GM12878 (cell line): ENCODE measurements around the gene LCOR. TPM values are rescaled to one million over a fixed set of nuclear protein-coding genes. Genes with fewer than 3 reads are reported as not detected.

Source experiments
- ESRRA ChIP-seq: IDR thresholded peaks from 2 replicates; pipeline ENCODE4 v1.6.1; 2012; ENCODE audit warnings: mild to moderate bottlenecking, low read length, improper control_type of control experiment
- GATAD2B ChIP-seq: fragments of 450-650 bp; conservative IDR thresholded peaks from 2 replicates; pipeline ENCODE4 v1.6.1; 2017; ENCODE audit warnings: low read depth, mild to moderate bottlenecking, moderate library complexity
- IRF4 ChIP-seq: IDR thresholded peaks from 2 replicates; pipeline ENCODE4 v1.6.1; 2011; ENCODE audit warnings: low read depth, low read length
- LARP7 ChIP-seq: fragments of 450-650 bp; IDR thresholded peaks from 2 replicates; pipeline ENCODE4 v1.6.1; 2017; ENCODE audit warnings: mild to moderate bottlenecking
- RFX5 ChIP-seq: IDR thresholded peaks from 2 replicates; pipeline ENCODE4 v1.6.1; 2011; ENCODE audit warnings: low read depth, low read length, improper control_type of control experiment
- RUNX3 ChIP-seq: IDR thresholded peaks from 2 replicates; pipeline ENCODE4 v1.6.1; 2012; ENCODE audit warnings: low read length, inconsistent platforms
- SMAD5 ChIP-seq: IDR thresholded peaks from 2 replicates; pipeline ENCODE4 v1.6.1; 2016; ENCODE audit warnings: antibody characterized with exemption, low read depth
- SMARCA5 ChIP-seq: fragments of 450-650 bp; IDR thresholded peaks from 2 replicates; pipeline ENCODE4 v1.6.1; 2017; ENCODE audit warnings: mild to moderate bottlenecking
- TCF3 ChIP-seq: IDR thresholded peaks from 2 replicates; pipeline ENCODE4 v1.6.1; 2012; ENCODE audit warnings: low read depth, mild to moderate bottlenecking, low read length, borderline replicate concordance; ENCODE audit not compliant: insufficient read depth
- TCF7 ChIP-seq: IDR thresholded peaks from 2 replicates; pipeline ENCODE4 v1.6.1; 2014; ENCODE audit warnings: antibody characterized with exemption, borderline replicate concordance
- polyA plus RNA-seq, 11 experiments: library from polyadenylated mRNA; depleted of rRNA in 4 of 11; unstranded in 6 of 11; stranded (reverse) in 5 of 11; fragments of >200 nt; fragmentation: Nextera tagmentation in 4 of 11; fragmentation: Illumina TruSeq in 1 of 11; extraction: Ambion mirVana in 4 of 11; extraction: Trizol in 1 of 11; gene quantifications; 1 replicate in 1 of 11; 2 replicates in 10 of 11; pipeline versions ENCODE4 v1.2.1 to v1.2.3, GENCODE V29; 2011 to 2016; ENCODE audit warnings: inconsistent platforms in 2 of 11, missing spikeins in 2 of 11, low read depth in 1 of 11
- total RNA-seq, 4 experiments: library from RNA; depleted of rRNA in 3 of 4; stranded (reverse); fragments of >200 nt in 3 of 4; fragmentation: Illumina TruSeq in 1 of 4; extraction: Trizol in 1 of 4; gene quantifications; 2 replicates each; pipeline versions ENCODE4 v1.2.1 to v1.2.3, GENCODE V29; 2013 to 2021
- TF ChIP-seq, protein P1 (sequence below): IDR thresholded peaks from 2 replicates; pipeline ENCODE4 v1.6.1; 2012; ENCODE audit warnings: improper control_type of control experiment, low read depth, low read length; ENCODE audit not compliant: insufficient replicate concordance
- TF ChIP-seq, protein P2 (sequence below): fragments of 450-650 bp; IDR thresholded peaks from 2 replicates; pipeline ENCODE4 v1.6.1; 2017; ENCODE audit warnings: mild to moderate bottlenecking
- TF ChIP-seq, protein P3 (sequence below): fragments of 450-650 bp; IDR thresholded peaks from 2 replicates; pipeline ENCODE4 v1.6.1; 2018; ENCODE audit warnings: mild to moderate bottlenecking, low read depth, moderate library complexity; ENCODE audit not compliant: partially characterized antibody

The LCOR gene
- total and polyA plus RNA-seq, 10 of the 15 experiments (the other 5 are each of a cell fraction or from before 2014, with no cell fraction given), result 1.6 to 22.0 (median 13.2) TPM

DNA sequence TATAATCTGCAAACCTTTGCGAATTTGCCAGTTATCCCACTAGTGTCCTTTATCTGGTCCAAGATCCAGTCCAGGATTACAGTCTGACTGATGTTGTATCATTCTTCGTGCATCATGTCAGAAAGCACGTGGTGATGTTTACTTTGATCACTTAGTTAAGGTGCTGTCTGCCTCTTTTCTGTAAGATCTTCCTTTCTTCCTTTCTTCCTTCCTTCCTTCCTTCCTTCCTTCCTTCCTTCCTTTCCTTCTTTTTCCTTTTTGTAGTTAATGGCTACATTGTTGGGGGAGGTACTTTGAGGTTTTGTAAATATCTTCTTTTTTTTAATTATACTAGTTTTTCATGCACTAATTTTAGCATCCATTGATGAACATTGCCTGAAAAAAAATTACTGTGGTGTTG, 80.3 kb downstream of the LCOR start (continued):
- TF ChIP-seq, protein P1, sequence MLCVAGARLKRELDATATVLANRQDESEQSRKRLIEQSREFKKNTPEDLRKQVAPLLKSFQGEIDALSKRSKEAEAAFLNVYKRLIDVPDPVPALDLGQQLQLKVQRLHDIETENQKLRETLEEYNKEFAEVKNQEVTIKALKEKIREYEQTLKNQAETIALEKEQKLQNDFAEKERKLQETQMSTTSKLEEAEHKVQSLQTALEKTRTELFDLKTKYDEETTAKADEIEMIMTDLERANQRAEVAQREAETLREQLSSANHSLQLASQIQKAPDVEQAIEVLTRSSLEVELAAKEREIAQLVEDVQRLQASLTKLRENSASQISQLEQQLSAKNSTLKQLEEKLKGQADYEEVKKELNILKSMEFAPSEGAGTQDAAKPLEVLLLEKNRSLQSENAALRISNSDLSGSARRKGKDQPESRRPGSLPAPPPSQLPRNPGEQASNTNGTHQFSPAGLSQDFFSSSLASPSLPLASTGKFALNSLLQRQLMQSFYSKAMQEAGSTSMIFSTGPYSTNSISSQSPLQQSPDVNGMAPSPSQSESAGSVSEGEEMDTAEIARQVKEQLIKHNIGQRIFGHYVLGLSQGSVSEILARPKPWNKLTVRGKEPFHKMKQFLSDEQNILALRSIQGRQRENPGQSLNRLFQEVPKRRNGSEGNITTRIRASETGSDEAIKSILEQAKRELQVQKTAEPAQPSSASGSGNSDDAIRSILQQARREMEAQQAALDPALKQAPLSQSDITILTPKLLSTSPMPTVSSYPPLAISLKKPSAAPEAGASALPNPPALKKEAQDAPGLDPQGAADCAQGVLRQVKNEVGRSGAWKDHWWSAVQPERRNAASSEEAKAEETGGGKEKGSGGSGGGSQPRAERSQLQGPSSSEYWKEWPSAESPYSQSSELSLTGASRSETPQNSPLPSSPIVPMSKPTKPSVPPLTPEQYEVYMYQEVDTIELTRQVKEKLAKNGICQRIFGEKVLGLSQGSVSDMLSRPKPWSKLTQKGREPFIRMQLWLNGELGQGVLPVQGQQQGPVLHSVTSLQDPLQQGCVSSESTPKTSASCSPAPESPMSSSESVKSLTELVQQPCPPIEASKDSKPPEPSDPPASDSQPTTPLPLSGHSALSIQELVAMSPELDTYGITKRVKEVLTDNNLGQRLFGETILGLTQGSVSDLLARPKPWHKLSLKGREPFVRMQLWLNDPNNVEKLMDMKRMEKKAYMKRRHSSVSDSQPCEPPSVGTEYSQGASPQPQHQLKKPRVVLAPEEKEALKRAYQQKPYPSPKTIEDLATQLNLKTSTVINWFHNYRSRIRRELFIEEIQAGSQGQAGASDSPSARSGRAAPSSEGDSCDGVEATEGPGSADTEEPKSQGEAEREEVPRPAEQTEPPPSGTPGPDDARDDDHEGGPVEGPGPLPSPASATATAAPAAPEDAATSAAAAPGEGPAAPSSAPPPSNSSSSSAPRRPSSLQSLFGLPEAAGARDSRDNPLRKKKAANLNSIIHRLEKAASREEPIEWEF, result no peak
- no peak for TF ChIP-seq ESRRA
- no peak for TF ChIP-seq LARP7
- TF ChIP-seq TCF3, result no peak
- TF ChIP-seq TCF7, result no peak
- no peak for TF ChIP-seq RFX5
- TF ChIP-seq, protein P2, sequence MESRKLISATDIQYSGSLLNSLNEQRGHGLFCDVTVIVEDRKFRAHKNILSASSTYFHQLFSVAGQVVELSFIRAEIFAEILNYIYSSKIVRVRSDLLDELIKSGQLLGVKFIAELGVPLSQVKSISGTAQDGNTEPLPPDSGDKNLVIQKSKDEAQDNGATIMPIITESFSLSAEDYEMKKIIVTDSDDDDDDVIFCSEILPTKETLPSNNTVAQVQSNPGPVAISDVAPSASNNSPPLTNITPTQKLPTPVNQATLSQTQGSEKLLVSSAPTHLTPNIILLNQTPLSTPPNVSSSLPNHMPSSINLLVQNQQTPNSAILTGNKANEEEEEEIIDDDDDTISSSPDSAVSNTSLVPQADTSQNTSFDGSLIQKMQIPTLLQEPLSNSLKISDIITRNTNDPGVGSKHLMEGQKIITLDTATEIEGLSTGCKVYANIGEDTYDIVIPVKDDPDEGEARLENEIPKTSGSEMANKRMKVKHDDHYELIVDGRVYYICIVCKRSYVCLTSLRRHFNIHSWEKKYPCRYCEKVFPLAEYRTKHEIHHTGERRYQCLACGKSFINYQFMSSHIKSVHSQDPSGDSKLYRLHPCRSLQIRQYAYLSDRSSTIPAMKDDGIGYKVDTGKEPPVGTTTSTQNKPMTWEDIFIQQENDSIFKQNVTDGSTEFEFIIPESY, result no peak
- TF ChIP-seq IRF4, result no peak
- TF ChIP-seq RUNX3, result no peak
- TF ChIP-seq, protein P3, sequence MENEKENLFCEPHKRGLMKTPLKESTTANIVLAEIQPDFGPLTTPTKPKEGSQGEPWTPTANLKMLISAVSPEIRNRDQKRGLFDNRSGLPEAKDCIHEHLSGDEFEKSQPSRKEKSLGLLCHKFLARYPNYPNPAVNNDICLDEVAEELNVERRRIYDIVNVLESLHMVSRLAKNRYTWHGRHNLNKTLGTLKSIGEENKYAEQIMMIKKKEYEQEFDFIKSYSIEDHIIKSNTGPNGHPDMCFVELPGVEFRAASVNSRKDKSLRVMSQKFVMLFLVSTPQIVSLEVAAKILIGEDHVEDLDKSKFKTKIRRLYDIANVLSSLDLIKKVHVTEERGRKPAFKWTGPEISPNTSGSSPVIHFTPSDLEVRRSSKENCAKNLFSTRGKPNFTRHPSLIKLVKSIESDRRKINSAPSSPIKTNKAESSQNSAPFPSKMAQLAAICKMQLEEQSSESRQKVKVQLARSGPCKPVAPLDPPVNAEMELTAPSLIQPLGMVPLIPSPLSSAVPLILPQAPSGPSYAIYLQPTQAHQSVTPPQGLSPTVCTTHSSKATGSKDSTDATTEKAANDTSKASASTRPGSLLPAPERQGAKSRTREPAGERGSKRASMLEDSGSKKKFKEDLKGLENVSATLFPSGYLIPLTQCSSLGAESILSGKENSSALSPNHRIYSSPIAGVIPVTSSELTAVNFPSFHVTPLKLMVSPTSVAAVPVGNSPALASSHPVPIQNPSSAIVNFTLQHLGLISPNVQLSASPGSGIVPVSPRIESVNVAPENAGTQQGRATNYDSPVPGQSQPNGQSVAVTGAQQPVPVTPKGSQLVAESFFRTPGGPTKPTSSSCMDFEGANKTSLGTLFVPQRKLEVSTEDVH, result no peak
- TF ChIP-seq SMAD5, result no peak
- no peak for TF ChIP-seq SMARCA5
- no peak for TF ChIP-seq GATAD2B
